Upper lobe of left lung (tissue), 4 donors: ENCODE results near the gene GLS.

Experiments used
- CTCF ChIP-seq, 6 experiments: fragments of 450-650 bp in 4 of 6; fragments of 200-600 bp in 2 of 6; sonication (generic) in 2 of 6; IDR thresholded peaks; one replicate each; pipeline ENCODE4 v1.5.1; 2016 to 2019; ENCODE audit warnings: antibody characterized with exemption in 6 of 6
- EP300 ChIP-seq, 4 donors: sonication (generic); formaldehyde crosslinking; IDR thresholded peaks; one replicate each; pipeline ENCODE4 v1.5.1; 2017; ENCODE audit warnings: antibody characterized with exemption in 4 of 4, control low read depth in 2 of 4
- POLR2A ChIP-seq, 4 donors: fragments of 450-650 bp; IDR thresholded peaks; one replicate each; pipeline ENCODE4 v1.5.1; 2016 to 2017; ENCODE audit warnings: antibody characterized with exemption in 4 of 4, mild to moderate bottlenecking in 2 of 4
- POLR2AphosphoS5 ChIP-seq, 2 donors: sonication (generic); formaldehyde crosslinking; IDR thresholded peaks; one replicate each; pipeline ENCODE4 v1.5.1; 2017; ENCODE audit warnings: antibody characterized with exemption in 2 of 2

DNA sequence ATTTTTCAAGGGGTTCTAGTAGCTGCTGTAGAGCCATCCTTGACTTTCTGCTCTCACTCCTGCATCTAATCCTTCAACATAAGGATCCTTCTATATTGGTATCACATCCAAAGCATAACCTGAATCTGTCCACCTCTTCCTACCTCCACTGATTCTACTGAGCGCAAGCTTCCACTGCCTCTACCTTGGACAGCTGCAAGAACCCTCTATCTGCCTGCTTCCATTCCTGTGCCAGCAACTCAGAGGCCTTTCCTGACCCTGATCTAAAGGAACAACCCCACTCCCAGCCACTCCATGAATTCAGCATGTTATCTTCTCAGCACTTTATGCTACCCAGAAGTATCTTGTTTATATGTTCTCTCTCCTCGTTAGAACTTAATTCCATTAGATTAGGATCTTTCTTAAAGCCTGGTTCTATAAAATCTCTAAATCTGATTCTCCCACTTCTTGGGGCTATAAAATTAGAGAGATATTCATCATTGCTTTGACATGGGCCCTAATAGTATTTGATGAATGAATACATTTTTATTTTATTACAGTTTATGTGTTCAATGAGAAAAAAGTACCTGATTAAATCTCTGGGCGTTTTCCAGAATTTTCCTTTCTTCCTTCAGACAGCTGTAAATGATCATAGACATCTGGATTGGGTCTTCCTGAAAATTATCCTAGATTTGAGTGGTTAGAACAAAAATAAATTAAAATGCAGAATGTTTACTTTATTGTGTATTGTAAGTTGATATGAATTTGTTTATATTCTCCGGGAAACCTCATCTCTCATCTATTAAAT, 126.6 kb downstream of the GLS start:
- TF ChIP-seq CTCF (IDR thresholded peaks at IDR 0.05) = no peak
- TF ChIP-seq POLR2AphosphoS5 (IDR thresholded peaks at IDR 0.05) = no peak
- no peak for TF ChIP-seq EP300 (IDR thresholded peaks at IDR 0.05)
- TF ChIP-seq POLR2A (IDR thresholded peaks at IDR 0.05) = no peak
